NCI-H146 treated with DMSO at 0.1 percent for 48 hours (cell line): ENCODE results near the gene SEMA4B.
A peak's percentile ranks its signal among the peaks of the same experiment; 100 is the strongest.

ENCODE experiments used
- DNase-seq: peaks from one replicate; lab custom pipeline; 2025; ENCODE audit not compliant: unreplicated experiment; lab: John Stamatoyannopoulos, UW

Gene SEMA4B

DNA sequence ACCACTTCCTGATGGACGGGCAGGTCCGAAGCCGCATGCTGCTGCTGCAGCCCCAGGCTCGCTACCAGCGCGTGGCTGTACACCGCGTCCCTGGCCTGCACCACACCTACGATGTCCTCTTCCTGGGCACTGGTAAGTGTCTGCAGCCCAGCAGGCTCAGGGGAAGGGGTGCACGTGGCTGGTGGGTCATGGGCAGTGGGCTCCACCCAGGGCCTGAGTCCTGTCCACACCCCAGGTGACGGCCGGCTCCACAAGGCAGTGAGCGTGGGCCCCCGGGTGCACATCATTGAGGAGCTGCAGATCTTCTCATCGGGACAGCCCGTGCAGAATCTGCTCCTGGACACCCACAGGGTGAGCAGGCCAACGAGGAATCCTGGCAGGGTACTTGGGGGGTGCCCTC is 23.9 kb downstream of the SEMA4B start:
- DNase-seq = no peak

GRCh38 chr15:90225504-90226234 is 24.5 kb downstream of the SEMA4B start:
- peak; percentile 61 for DNase-seq

GRCh38 chr15:90227336-90227735 is 26.2 kb downstream of the SEMA4B start:
- no peak for DNase-seq

DNA sequence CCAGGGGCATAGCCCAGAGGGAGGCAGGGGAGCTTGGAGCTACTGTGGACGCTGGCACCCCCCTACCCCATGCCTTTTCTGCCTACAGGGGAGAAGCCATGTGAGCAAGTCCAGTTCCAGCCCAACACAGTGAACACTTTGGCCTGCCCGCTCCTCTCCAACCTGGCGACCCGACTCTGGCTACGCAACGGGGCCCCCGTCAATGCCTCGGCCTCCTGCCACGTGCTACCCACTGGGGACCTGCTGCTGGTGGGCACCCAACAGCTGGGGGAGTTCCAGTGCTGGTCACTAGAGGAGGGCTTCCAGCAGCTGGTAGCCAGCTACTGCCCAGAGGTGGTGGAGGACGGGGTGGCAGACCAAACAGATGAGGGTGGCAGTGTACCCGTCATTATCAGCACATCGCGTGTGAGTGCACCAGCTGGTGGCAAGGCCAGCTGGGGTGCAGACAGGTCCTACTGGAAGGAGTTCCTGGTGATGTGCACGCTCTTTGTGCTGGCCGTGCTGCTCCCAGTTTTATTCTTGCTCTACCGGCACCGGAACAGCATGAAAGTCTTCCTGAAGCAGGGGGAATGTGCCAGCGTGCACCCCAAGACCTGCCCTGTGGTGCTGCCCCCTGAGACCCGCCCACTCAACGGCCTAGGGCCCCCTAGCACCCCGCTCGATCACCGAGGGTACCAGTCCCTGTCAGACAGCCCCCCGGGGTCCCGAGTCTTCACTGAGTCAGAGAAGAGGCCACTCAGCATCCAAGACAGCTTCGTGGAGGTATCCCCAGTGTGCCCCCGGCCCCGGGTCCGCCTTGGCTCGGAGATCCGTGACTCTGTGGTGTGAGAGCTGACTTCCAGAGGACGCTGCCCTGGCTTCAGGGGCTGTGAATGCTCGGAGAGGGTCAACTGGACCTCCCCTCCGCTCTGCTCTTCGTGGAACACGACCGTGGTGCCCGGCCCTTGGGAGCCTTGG is 27.0 kb downstream of the SEMA4B start:
- no peak for DNase-seq

- no peak for DNase-seq
Measured at GRCh38 chr15:90228960-90229359, 27.8 kb downstream of the SEMA4B start.

- DNase-seq = no peak
Measured at GRCh38 chr15:90230071-90230494, 29.0 kb downstream of the SEMA4B start.

DNA sequence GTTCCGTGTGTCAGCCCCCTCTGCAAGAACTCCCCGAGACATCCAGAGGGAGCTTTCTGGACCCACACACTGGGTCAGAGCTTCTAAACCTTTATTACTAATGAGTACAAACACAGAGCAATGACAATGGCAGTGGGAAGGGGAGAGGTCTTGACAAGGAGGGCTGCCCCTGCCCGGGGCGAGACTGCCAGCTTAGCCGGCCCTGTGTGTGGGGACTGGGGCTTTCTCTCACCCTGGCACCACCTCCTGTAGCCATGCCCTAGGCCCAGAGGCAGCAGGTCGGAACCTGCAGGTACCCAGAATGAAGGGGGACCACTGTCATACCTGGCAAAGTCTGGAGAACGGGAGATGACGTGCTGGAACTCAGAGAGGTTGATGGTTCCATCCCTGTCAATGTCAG is 29.5 kb downstream of the SEMA4B start:
- DNase-seq = no peak

DNA sequence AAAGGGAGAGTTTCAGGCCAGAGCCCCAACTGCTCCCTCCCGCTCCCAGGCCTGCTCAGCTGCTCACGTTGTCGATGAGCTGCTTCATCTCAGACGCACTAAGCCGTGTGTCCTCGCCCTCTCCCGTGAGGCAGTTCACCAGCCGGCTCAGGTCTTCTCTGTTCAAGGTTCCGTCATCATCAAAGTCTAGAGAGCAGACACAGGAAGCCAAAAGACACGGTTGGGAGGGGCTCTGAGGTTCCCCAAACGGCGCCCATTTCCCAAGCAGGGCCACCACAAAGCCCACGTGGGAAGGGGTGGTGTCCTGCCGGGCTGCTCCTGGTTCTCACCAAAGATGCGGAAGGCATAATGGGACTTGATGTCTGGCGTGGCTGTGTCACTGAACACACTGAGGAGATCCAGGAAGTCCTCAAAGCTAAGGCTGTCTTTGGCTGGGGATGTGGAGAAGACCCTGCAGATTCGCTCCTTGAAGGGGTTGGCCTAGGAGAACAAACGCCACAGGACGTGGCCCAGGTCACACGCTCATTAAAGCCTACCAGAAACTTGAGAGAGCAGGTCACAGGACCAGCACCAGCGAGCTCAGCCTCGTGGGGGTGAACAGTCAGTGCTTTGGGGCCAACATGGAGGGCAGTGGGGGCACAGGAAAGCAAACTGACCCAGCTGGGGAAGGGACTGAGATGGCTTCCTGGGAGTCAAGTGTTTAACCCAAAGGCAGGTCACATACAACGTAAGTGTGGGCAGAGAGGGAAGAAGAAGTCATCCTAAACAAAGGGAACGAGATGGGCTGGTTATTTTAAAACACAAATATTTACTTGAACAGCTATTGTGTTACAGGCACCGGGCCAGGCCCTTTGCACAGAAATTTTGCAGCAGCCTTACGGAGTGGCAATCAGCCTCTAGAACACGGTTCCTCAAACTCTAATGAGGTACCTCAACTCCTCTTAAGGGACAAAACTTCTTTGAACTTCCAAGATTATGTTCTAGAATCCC is 30.2 kb downstream of the SEMA4B start:
- DNase-seq = no peak

DNA sequence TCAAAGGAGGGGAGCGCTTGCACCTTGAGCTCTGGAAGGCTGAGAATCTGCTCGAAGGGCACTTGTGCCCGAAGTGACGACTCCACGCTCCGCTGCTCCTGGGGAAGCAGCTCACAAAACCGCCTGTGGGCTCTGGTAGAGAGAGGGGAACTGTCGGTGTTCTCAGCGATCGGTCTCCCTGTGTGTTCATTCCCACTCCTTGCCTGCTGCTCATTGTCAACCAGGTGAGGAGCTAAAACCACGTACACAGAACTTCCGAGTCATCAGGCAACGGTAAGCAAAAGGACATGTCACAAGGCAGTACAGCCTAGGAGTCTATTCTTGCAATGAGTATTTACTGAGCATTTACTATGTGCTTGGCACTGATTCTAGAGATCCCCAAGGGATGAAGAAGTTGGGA is 31.1 kb downstream of the SEMA4B start:
- no peak for DNase-seq

- no peak for DNase-seq
Measured at GRCh38 chr15:90232941-90233386, 31.8 kb downstream of the SEMA4B start.

GRCh38 chr15:90233387-90234095 is 32.4 kb downstream of the SEMA4B start, which contains the start of gene CIB1:
CIB1 (minus strand) TSS chr15:90233941; CDS start chr15:90233885, 56 bp downstream.
- no peak for DNase-seq

- DNase-seq = peak; percentile 30
Measured at GRCh38 chr15:90234096-90234988, 33.2 kb downstream of the SEMA4B start, which contains the start of gene GDPGP1. GDPGP1 (plus strand) TSS chr15:90234209; CDS start chr15:90240909, 6,700 bp downstream.

DNA sequence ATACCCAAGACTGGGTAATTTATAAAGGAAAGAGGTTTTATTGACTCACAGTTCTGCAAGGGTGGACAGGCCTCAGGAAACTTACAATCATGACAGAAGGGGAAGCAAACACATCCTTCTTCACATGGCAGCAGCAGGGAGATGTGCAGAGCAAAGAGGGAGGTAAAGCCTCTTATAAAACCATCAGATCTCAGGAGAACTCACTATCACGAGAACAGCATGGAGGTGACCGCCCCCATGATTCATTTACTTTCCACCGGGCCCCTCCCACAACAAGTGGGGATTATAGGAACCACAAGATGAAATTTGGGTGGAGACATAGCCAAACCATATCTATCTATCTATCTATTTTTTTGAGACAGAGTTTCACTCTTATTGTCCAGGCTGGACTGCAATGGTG is 38.2 kb downstream of the SEMA4B start:
- no peak for DNase-seq

GRCh38 chr15:90240856-90241255 is 39.7 kb downstream of the SEMA4B start:
- no peak for DNase-seq

- DNase-seq = no peak
Measured at GRCh38 chr15:90241343-90242192, 40.4 kb downstream of the SEMA4B start.

DNA sequence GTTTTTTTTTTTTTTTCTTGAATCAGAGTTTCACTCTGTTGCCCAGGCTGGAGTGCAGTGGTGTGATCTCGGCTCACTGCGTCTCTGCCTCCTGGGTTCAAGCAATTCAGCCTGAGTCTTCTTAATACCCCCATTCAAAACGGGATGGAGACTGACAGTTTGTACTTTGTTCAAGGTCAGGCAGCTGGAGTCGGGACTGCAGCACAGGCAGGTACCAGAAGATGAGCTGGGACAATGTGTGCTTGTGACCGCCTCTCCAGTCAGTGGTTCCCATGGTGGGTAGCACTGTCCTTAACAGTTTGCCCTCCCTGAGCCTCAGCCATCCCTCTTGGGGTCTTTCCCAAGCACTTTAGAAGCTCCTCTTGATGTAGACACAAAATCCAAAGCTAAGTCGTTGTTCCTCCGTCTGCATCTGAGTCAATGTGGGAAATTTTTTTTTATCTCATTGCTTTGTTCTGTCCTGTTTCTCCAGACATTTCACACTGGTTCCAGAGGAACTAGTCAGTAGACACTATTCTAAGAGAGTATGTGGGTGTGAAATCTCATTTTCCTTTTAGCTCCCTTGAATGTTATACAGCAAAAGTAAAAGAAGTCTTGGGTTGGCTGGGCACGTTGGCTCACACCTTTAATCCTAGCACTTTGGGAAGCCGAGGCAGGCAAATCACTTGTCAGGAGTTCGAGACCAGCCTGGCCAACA is 43.0 kb downstream of the SEMA4B start:
- DNase-seq = no peak

DNA sequence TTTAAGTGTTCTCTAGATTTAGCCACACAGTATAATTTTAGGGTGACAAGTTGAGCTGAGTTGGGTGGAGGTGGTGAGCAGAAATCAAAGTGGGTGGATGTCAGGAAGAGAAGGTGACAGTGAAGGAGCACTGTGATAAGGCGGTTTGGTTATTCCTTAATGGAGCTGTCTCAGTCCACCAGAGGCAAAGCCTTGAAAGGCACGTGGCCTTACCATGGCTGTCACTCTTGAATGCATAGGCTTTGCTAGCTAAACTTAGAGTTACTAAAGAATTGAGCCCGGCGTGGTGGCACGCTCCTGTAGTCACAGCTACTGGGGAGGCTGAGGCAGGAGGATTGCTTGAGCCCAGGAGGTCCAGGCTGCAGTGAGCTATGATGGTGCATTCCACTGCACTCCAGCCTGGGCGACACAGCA is 47.7 kb downstream of the SEMA4B start:
- no peak for DNase-seq
